K562 (cell line): ENCODE measurements around the gene CFAP97D1. TPM values are rescaled to one million over a fixed set of nuclear protein-coding genes. Genes with fewer than 3 reads are reported as not detected.

Source experiments
- ATAC-seq: fragments of 200-7000 bp; cut with Tn5 transposase; 3 replicates; pipeline ENCODE4 v1.9.1; 2020; ENCODE audit warnings: moderate library complexity
- BruUV-seq: library from RNA; stranded (reverse); fragments of 400-500 nt; replicated peaks from 2 replicates; lab custom pipeline; 2021; lab: Mats Ljungman, UMichigan
- CTCF ChIA-PET: fragments of 300-600 bp; formaldehyde crosslinking; extraction: SDS; loops from one replicate; lab custom pipeline; 2021; ENCODE audit warnings: low intra/inter-chr PET ratio; lab: Yijun Ruan, JAX
- POLR2A ChIA-PET: fragments of 300-600, 350-650 bp; sonication (Branson Sonifier 250); formaldehyde crosslinking; extraction: SDS; loops from one replicate; lab custom pipeline; 2021; ENCODE audit warnings: antibody characterized with exemption, inconsistent platforms; lab: Yijun Ruan, JAX
- DNase-seq, 4 experiments: peaks; one replicate each; pipeline versions ENCODE4 v3.0.0 to v3.0.0-alpha.2; 2011 to 2018; ENCODE audit warnings: low spot score in 3 of 4, mixed read lengths in 3 of 4; ENCODE audit errors: extremely low read depth in 1 of 4
- FAIRE-seq: peaks from 2 replicates; lab custom pipeline; 2011; peaks lifted over from hg19 to GRCh38; lab: Jason Lieb, UNC
- H2AFZ ChIP-seq: 2 replicates; pipeline ENCODE4 v1.6.0; 2011; ENCODE audit warnings: low read depth, low read length, control low read depth, inconsistent platforms
- H3K27ac ChIP-seq: fragments of 200-600 bp; 3 replicates; pipeline ENCODE4 v1.8.0; 2011; ENCODE audit warnings: low read depth, mild to moderate bottlenecking, control low read depth, inconsistent platforms, low read length, moderate library complexity, mixed read lengths; ENCODE audit errors: extremely low read depth
- H3K27me3 ChIP-seq, 2 experiments: fragments of 300-600 bp in 1 of 2; 2 replicates in 1 of 2; 3 replicates in 1 of 2; pipeline versions ENCODE4 v1.6.0 to v1.8.0; 2011; ENCODE audit warnings: inconsistent platforms in 2 of 2, low read length in 2 of 2, mild to moderate bottlenecking in 1 of 2, mixed read lengths in 1 of 2, moderate library complexity in 1 of 2; ENCODE audit not compliant: control insufficient read depth in 2 of 2, insufficient read depth in 2 of 2
- H3K36me3 ChIP-seq: fragments of 300-600 bp; 3 replicates; pipeline ENCODE4 v1.8.0; 2011; ENCODE audit warnings: mild to moderate bottlenecking, low read length, inconsistent platforms; ENCODE audit not compliant: control insufficient read depth, insufficient read depth
- H3K4me1 ChIP-seq, 2 experiments: fragments of 200-600 bp in 1 of 2; replicated peaks in 1 of 2; 2 replicates in 1 of 2; 3 replicates in 1 of 2; pipeline versions ENCODE4 v1.5.1 to v1.8.0; 2011; ENCODE audit warnings: inconsistent platforms in 2 of 2, low read length in 2 of 2, mild to moderate bottlenecking in 1 of 2, mixed read lengths in 1 of 2, moderate library complexity in 1 of 2; ENCODE audit not compliant: control insufficient read depth in 2 of 2, insufficient read depth in 2 of 2
- H3K4me2 ChIP-seq: 2 replicates; pipeline ENCODE4 v1.6.1; 2011; ENCODE audit warnings: low read length, control low read depth, inconsistent platforms, mixed read lengths; ENCODE audit not compliant: insufficient read depth
- H3K4me3 ChIP-seq: fragments of 200-600 bp; sonication (generic), shearing (Covaris generic); 2 replicates; pipeline ENCODE4 v1.5.1; 2016; ENCODE audit warnings: control low read depth, inconsistent platforms
- H3K79me2 ChIP-seq: fragments of 200-600 bp; 3 replicates; pipeline ENCODE4 v1.8.0; 2011; ENCODE audit warnings: low read length, inconsistent platforms; ENCODE audit not compliant: control insufficient read depth, insufficient read depth
- H3K9ac ChIP-seq, 2 experiments: 2 replicates each; pipeline versions ENCODE4 v1.6.0 to v1.6.1; 2011; ENCODE audit warnings: low read depth in 2 of 2, low read length in 2 of 2, control low read depth in 1 of 2, inconsistent platforms in 1 of 2, mild to moderate bottlenecking in 1 of 2, mixed read lengths in 1 of 2; ENCODE audit not compliant: insufficient read depth in 1 of 2
- H3K9me1 ChIP-seq: one replicate; pipeline ENCODE4 v1.6.0; 2011; ENCODE audit warnings: inconsistent platforms, mild to moderate bottlenecking, low read length, moderate library complexity; ENCODE audit not compliant: control insufficient read depth, insufficient read depth
- H3K9me3 ChIP-seq: replicated peaks from 2 replicates; pipeline ENCODE4 v1.5.1; 2011; ENCODE audit warnings: low read depth, low read length, inconsistent platforms; ENCODE audit not compliant: control insufficient read depth, insufficient read depth
- H4K20me1 ChIP-seq: replicated peaks from 2 replicates; pipeline ENCODE4 v1.6.1; 2011; ENCODE audit warnings: low read length, inconsistent platforms, mixed read lengths; ENCODE audit not compliant: control insufficient read depth, insufficient read depth
- whole genome bisulfite sequencing: fragments of 100-300 bp; shearing (Covaris generic); methylation state at CpG from one replicate; pipeline ENCODE4 v1.1.6; 2016; ENCODE audit warnings: low coverage, mixed read lengths; ENCODE audit not compliant: insufficient coverage; ENCODE audit errors: missing lambda C conversion rate; 5-methylcytosine and 5-hydroxymethylcytosine counted together
- in situ Hi-C: fragments of 300-500 bp; cut with MboI; formaldehyde crosslinking; loops from 4 replicates; pipeline ENCODE4 v1.15.0; 2018; ENCODE audit warnings: inconsistent platforms, mixed read lengths
- intact Hi-C: fragments of 100-400 bp; cut with micrococcal nuclease; formaldehyde crosslinking; loops from 2 replicates; pipeline ENCODE4 v1.14.2; 2022
- polyA plus RNA-seq, 8 experiments: library from polyadenylated mRNA; depleted of rRNA in 4 of 8; stranded (reverse) in 5 of 8; unstranded in 3 of 8; fragments of >200 nt; fragmentation: Nextera tagmentation in 2 of 8; fragmentation: Illumina TruSeq in 1 of 8; extraction: Ambion mirVana in 2 of 8; extraction: Trizol in 1 of 8; gene quantifications; 2 replicates each; pipeline versions ENCODE4 v1.2.1 to v1.2.3, GENCODE V29; 2011 to 2014; ENCODE audit warnings: inconsistent platforms in 1 of 8, missing spikeins in 1 of 8
- total RNA-seq, 7 experiments: library from RNA; depleted of rRNA in 6 of 7; stranded (reverse); fragments of >200 nt in 6 of 7; fragmentation: Illumina TruSeq in 2 of 7; extraction: Trizol in 2 of 7; gene quantifications; 2 replicates each; pipeline versions ENCODE4 v1.2.1 to v1.2.3, GENCODE V29; 2011 to 2021; ENCODE audit warnings: low replicate concordance in 1 of 7
- TF ChIP-seq, protein P1 (sequence below): fragments of 250-450 bp; sonication (Bioruptor Pico); IDR thresholded peaks from 2 replicates; pipeline ENCODE4 v1.8.0; 2021; ENCODE audit warnings: moderate library complexity, mild to moderate bottlenecking, inconsistent platforms

The CFAP97D1 gene
- total and polyA plus RNA-seq, 9 of the 15 experiments (the other 6 are each of a cell fraction or from before 2014, with no cell fraction given) = not detected

DNA sequence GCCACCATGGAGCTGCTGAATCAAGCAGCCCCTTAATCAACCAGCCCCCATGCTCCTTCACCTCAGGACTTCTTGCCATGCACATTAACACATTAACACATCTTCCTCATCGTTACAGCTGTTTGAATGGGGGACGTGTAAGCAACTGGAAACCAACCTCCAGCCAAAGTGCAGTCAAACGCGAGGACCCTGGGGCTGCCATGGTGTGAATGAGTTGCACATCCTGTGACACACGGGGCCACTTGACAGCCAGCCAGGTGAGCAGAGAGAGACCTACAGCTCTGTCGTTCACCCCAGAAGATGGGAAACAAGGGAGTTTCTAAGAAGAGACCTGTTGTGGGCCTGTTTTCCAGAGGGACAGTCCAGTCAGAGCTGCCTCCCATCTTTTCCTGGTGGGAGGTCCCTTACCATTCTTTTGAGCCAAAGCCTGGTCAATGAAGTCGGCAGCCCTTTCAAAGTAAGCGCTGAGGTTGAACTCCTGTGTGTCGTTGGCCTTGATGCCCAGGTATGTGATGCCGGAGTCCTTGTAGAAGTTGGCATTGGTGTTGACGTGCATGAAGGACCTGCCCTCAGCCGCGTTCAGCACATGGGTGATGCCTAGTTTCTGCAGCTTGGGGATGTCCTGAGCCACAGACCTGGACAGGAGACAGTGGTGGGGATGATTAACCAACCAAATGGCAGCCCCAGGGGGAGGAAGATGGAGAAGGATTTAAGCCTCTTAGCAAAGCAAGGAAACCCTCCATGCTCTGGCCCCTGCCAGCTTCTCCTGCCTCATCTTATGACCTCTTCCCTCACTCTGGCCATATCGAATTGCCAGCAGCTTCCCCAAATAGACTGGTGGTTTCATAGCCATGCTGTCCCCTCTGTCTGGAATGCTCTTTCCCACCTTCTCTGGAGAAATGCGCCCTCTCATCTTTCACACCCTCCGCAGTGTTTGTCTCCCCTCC lies 5.7 kb upstream of the CFAP97D1 start:
- FAIRE-seq = no peak
- no peak overlapping the region for H3K9ac ChIP-seq
- no peak for DNase-seq
- no peaks in the 10 kb centered on the region for H3K9me3 ChIP-seq
- ATAC-seq = no peak
- ChIA-PET CTCF (no interaction called here), POLR2A (interaction anchor here (0.6 to 1.5 kb wide), 3 partner anchors 11 to 70 kb away, joined by 3 read pairs; no protein-coding TSS in a partner anchor)
- H3K27ac ChIP-seq = no peak overlapping the region
- peaks cover 32% of the 10 kb centered on the region; the same call in 2 of the 3 replicates for H3K36me3 ChIP-seq
- no peak overlapping the region for H3K4me2 ChIP-seq
- no peak overlapping the region for H2AFZ ChIP-seq
- H4K20me1 ChIP-seq = no peaks in the 10 kb centered on the region; the same call in 1 of the 2 replicates
- in situ Hi-C loops = no loop called here
- intact Hi-C loops = no loop called here
- BruUV-seq = no TSS peak
- H3K79me2 ChIP-seq = no peaks in the 10 kb centered on the region
- TF ChIP-seq, protein P1, sequence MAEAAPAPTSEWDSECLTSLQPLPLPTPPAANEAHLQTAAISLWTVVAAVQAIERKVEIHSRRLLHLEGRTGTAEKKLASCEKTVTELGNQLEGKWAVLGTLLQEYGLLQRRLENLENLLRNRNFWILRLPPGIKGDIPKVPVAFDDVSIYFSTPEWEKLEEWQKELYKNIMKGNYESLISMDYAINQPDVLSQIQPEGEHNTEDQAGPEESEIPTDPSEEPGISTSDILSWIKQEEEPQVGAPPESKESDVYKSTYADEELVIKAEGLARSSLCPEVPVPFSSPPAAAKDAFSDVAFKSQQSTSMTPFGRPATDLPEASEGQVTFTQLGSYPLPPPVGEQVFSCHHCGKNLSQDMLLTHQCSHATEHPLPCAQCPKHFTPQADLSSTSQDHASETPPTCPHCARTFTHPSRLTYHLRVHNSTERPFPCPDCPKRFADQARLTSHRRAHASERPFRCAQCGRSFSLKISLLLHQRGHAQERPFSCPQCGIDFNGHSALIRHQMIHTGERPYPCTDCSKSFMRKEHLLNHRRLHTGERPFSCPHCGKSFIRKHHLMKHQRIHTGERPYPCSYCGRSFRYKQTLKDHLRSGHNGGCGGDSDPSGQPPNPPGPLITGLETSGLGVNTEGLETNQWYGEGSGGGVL (CRISPR knock-in tag) = no peak
- peaks cover 3% of the 10 kb centered on the region for H3K9me1 ChIP-seq
- no peak overlapping the region for H3K4me3 ChIP-seq
- H3K4me1 ChIP-seq = peaks cover 5 to 19% of the 10 kb centered on the region in 2 experiments; a peak in 4 of 5 replicates
- WGBS = 83% methylated on average over 16 of the region's 16 CpGs
- H3K27me3 ChIP-seq = peaks cover 1 to 3% of the 10 kb centered on the region in 2 experiments
